Prostate gland (tissue), 2 donors: ENCODE data around the gene ASB6.

Experiments
- CTCF ChIP-seq, 4 experiments: fragments of 200-600 bp in 2 of 4; fragments of 450-650 bp in 2 of 4; sonication (generic) in 2 of 4; IDR thresholded peaks; 1 replicate in 3 of 4; 2 replicates in 1 of 4; pipeline ENCODE4 v1.5.1; 2016 to 2019; ENCODE audit warnings: antibody characterized with exemption in 4 of 4, mild to moderate bottlenecking in 2 of 4, moderate library complexity in 2 of 4
- POLR2A ChIP-seq: fragments of 450-650 bp; IDR thresholded peaks from one replicate; pipeline ENCODE4 v1.6.1; 2016; ENCODE audit warnings: antibody characterized with exemption, mild to moderate bottlenecking
- POLR2AphosphoS5 ChIP-seq: sonication (generic); formaldehyde crosslinking; IDR thresholded peaks from one replicate; pipeline ENCODE4 v1.6.1; 2017; ENCODE audit warnings: antibody characterized with exemption

GRCh38 chr9:129585352-129585751 is 56.6 kb downstream of the ASB6 start:
- TF ChIP-seq CTCF (IDR thresholded peaks at IDR 0.05) (no peak), POLR2A (no peak), POLR2AphosphoS5 (no peak)
